HG03060 (cell line): ENCODE data around the gene ZNRF1.

Experiments used
- ATAC-seq: cut with Tn5 transposase; IDR thresholded peaks from one replicate; pipeline ENCODE4 v1.9.1; 2021; ENCODE audit warnings: low read depth, moderate number of reproducible peaks; ENCODE audit not compliant: unreplicated experiment

The ZNRF1 gene

DNA sequence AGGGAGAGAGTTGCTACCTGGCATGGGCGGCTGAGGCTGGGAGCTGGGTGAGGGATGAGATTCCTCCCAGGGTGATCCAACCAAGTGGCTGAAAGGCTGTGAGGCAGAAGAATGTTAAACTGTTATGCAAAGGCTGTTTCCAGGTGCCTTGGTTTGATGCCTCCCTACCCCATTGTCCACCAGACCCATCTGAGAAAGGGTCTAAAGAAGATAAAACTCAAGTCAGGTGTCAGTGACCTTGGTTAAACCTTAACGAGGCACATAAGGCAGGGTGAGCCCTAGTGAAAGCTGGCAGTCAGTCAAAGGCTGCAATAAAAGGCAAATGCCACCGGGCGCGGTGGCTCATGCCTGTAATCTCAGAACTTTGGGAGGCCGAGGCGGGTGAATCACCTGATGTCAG, 94.0 kb downstream of the ZNRF1 start:
- ATAC-seq: no peak

DNA sequence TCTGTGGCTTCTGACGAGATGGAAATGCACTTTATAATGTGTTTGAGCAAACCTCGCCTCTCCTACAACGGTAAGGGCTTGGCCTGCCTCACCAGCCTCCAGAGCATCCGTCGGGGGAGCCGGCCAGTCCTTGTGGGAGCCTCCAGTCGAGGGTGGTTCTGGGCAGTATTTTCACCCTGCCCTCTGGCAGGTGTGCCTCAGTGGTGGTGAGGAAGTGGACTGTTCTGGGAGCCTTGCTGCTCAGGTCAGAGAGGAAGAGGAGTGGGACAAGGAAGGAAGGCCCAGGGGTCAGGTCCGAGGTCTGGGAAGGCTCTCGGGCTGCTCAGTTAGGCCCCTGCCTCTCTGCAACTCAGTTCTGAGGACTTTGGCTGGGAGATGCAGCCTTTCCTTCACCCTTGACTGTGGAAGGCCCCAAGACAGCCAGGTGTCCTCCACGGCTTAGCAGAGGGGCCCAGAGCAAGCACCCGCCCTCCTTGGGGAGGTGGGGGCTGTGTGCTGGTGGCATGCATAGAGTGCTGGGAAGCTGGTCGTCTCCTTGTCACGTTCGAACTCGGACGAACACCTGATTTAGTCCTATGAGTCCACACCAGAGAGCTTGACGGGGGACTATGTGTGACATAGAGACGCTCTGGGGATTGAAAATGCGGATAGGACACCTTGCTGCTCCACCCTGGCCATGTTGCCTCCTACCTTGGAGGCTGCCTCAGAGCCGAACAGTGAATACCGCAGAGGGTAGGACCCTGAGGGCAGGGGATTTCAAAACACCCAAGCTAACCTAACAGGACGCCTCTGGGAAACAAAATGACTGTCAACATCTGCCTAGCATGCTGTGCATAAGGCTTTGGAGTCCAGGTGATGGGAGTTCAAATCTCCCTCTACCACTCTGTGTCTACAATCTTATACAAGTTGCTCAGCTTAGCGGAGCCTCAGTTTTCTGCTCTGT, 95.0 kb downstream of the ZNRF1 start:
- no peak for ATAC-seq

DNA sequence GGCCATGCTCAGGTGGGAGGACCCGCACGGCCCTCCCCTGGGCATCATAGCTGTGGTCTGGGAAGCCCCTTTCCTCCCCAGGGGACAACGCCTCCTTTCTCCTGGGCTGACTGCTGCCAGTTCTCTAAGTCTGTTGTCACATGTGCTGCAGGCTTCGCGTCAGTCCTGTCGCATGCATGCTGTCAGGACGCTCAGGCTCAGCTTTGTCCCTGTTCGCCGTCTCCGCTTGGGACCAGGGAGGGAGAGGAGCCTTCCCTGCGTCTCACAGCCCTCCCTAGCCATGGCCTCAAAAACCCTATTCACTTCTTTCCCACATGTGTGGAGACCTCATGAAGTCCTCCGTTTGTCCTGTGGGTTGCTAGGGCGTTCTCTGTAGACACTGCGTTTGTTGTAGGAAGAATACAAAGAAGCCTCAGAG, 96.4 kb downstream of the ZNRF1 start:
- ATAC-seq: no peak

DNA sequence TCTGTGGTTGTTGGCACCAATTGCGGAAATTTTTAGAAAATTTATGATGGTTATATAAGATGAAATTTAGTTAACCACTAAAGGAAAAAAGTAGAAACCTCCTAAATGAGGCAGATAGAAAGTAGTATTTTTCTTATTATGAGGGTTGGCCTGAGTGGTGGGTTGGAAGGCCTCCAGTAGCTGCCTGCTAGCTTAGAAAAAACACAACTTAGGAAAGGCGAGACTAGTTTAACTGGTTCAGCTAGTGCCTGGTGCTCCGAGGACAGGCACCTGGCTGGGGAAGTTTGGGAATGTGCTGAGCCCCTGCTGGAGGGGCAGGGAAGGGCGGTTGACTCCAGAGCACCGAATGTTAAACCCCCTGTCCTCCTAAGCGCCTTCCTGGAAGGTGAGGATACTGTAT, 97.8 kb downstream of the ZNRF1 start:
- no peak for ATAC-seq

DNA sequence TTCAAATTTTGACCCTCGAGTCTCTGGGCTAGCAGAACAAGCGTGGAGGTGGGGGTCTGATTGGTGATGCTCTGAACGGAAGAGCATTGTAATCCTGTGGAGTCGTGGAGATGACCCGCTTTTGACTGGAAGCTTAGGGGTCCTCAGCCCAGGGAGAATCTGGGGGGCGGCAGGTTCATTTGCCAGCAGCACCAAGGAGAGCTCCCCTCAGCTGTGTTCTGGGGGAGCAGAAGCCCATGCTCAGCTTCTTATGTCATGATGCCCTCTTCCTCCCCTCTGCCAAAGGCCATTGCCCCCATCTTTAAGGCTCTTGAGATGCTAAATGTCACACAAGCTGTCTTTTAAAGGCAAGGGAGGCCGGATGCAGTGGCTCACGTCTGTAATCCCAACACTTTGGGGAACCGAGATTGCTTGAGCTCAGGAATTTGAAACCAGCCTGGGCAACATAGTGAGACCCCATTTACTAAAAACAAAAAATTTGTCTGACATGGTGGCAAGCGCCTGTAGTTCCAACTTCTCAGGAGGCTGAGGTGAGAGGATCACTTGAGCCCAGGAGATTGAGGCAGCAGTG, 98.5 kb downstream of the ZNRF1 start:
- ATAC-seq: no peak

DNA sequence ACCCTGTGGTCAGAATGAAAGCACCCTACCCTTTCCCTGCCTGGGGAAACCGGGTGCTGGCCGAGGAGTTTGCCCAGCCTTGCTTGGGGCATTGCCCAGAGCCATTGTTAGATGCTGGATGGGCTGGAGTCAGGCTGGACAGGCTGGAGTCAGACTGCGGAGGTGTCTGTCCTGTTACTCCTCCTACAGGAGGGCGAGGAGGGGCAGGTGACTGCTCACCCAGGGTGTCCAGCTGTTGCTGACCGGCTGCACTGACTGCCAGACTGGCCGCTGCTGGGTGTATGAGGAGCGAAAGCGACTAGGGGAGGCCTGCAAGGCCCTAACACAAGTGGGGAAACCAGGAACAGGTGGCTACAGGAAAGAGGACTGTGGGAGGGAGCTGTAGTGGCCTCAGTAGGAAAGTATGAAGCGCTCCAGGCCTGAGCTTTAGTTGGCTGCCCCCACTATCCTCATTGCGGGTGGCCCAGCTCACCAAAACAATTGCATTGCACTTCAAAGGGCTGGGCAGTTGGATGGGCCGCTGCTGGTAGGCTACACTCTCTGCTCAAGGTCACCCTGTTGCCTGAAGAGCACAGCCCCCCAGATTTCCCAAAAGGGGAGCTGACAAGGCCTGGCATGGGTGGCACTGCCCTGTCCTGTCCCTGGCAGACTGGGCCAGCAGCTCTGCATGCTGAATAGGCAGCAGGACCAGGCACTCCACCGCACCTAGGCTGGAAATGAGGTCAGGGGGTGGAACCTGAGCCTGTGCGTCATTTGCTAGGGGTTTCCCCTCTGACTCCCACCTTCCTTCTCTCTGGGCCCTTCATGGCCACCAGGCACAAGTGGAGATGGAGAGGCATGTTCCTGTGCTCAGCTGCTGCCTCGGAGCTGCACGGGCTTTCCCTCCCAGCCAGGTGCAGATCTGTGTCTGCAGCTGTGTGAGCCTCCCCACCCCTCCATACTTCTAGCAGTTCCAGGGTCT, 99.4 kb downstream of the ZNRF1 start:
- ATAC-seq: no peak

DNA sequence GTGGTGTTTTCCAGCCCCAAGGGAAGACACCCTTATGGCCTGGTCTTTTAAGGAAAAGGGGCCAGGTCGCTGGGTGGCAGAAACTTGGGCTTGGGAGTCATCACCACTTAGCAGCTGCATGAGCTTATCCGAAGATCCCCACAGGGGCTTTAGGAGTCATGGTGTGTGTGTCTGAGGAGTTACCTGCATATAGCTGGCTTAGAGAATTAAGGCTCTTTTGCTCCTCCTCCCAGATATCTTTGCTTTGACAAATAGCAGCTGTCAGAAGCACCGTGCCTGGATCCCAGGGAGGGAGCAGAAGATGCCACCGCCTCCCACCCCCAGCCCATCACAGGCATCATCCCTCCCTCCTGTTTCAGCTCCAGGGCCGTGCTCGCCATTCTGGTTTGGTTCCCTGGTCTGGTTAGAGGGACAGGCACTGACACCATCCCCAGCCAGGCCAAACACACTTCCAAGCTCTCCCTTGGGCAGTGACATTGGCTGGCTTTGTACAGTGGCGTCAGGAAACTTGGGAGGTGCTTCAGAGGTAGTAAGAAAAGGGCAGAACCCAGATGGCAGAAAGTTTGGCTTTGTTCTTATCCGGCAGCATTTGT, 100.3 kb downstream of the ZNRF1 start:
- ATAC-seq: no peak

DNA sequence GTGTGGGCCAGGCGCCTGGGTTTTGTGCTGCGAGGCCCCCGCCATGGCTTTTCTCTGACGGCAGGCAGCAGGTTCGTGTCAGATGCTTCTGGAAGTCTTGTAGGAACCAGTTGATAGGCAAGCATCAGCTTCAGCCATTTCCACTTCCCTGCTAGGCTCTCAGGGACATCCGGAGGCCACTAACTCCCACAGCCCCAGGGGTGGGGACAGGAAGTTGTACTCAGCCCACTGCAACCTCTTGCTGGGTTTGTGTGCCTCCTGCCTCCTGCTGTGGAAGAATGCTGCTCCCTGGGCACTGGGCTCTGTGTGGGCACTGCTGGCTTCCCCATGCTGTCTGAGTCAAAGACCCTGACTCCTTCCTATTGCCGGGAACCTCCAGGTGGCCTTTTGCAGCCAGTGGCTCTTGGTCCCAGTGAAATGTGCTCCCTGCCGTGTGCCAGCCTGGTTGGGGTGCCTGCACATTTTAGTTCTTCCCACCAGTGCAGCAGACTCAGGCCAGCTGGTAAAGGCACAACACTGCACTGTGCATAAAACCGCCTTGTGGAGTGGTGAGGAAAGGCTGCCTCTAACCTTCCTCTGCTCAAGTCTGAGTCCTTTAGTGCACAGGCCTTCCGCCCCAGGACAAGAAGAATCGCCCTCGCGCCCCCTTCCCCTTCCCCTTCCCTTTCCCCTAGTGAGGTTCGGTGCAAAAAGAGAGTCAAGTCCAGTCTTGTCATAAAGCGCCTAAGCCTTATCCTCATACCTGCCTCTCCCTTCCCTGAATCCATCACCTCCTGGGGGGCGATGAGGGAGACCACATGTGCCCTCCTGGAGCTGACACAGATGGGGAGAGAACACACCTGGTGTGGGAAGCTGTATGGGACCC, 101.1 kb downstream of the ZNRF1 start:
- no peak for ATAC-seq

DNA sequence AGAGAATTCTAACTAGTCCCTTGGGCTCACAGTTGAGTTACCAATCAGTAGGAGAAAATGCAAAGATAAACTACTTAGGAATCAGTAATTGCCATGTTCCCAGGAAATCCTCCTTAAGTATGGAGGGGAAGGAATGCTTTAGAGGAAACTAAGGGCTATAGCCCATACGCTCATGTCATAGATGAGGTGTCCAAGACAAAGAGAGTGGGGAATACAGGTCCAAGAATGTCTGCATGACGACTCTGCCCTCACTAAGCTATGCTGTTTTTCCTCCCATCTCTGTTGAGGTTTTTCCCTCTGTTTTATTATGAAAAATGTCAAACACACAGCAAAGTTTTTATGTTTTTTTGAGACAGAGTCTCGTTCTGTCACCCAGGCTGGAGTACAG, 101.8 kb downstream of the ZNRF1 start:
- ATAC-seq: no peak

DNA sequence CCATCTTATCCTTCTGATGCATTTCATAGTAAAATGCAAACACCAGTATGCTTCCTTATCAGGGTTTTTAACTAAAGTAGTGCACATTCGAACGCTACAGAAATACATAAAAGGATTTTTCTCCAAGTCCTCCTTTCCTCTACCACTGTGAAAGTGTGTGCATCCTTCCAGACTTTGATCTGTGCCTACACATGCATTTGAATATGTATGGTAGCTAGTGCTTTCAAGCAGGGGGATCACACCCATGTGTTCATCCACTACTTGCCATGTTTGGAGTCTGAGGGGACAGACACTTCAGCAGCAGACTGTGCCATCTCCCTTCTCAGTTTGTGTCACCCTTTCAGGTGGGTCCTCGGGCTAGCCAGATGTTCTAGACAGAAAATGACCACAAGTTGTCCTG, 102.8 kb downstream of the ZNRF1 start:
- no peak for ATAC-seq

DNA sequence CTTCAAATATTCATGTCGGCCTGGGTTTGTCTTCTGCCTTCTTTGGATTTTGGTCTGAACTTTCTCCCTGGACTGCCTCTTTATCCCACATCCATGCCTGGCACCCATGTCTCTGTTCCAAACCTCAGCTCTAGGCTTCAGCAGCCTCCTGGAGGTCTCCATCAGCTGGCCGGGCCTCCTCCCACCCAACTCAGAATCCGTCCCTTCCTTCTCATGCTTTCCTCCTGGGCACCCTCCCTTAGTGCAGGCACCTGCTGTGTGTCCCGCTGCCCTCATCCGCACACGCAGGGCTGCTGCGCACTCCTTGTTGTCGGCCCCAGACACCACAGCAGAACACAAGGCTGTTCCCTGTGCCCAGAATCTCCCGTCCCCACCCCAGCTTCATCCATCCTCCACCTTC, 103.8 kb downstream of the ZNRF1 start:
- ATAC-seq: no peak

DNA sequence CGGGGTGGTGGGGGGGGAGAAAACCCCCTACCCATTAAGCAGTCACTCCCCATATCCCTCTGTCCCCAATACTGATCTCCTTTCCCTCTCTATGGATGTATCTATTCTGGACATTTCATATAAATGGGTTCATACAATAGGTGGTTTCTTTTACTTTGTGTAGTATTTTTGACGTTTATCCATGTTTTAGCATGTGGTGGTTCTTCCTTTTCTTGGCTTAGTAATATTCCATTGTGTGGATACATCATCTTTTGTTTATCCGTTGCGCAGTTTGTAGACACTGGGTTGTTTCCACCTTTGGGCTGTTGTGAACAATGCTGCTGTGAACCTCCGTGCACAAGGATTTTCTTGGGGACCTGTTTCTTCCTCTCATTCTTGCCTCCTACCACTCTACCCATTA, 105.2 kb downstream of the ZNRF1 start:
- ATAC-seq: no peak

DNA sequence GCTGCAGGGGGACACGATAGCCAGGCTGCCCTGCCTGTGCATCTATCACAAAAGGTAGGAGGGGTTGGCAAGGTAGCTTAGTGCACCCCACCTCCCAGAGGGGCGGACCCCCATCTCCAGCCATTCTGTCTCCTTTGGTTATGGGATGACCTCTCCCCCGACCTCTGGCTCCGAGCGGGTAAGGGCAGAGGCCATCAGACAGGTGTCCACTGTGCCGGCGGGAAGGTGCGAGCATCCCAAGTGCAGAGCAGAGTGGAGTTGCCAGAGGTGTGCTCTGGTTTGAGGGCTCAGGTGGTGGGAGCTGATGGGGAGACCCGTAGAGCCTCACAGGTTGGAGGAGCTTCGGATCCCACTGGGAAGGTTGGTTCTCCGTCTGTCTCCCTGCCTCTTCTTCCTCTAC, 106.0 kb downstream of the ZNRF1 start:
- no peak for ATAC-seq

DNA sequence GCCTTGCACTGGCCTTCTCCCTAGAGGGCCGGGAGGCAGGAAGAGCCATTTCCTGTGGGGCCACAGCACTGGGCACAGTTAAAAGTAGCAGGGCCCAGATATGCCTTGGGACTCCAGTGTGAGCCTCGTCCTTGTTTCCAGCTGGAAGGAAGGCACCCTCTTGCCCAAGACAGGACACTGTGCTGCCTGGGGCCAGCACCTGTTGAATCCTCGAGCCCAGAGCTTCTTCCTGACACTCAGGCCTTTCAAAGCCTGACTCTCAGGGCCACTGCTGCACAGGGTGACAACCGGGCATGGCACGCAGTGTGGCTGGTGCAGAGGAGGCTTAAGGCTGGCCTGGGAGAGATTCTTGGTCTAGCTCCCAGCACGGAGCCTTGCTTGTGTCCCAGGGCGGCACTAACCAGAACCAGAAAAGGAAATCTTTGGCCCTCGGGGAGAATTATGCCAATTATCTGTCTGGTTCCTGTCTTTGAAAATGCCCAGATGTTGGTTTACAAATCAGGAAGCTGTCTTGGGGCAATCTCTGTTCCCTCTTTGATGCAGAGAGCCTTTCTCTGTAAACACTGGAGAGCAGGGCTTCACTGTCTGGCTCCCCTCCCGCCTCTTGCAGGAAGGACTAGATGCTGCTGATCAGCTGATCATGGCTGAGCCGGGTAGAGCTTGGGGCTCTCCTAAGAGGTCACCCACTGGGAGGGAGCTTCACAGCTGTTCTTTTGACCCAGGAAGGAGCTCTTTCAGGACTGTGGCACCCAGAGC, 106.7 kb downstream of the ZNRF1 start:
- ATAC-seq: no peak

DNA sequence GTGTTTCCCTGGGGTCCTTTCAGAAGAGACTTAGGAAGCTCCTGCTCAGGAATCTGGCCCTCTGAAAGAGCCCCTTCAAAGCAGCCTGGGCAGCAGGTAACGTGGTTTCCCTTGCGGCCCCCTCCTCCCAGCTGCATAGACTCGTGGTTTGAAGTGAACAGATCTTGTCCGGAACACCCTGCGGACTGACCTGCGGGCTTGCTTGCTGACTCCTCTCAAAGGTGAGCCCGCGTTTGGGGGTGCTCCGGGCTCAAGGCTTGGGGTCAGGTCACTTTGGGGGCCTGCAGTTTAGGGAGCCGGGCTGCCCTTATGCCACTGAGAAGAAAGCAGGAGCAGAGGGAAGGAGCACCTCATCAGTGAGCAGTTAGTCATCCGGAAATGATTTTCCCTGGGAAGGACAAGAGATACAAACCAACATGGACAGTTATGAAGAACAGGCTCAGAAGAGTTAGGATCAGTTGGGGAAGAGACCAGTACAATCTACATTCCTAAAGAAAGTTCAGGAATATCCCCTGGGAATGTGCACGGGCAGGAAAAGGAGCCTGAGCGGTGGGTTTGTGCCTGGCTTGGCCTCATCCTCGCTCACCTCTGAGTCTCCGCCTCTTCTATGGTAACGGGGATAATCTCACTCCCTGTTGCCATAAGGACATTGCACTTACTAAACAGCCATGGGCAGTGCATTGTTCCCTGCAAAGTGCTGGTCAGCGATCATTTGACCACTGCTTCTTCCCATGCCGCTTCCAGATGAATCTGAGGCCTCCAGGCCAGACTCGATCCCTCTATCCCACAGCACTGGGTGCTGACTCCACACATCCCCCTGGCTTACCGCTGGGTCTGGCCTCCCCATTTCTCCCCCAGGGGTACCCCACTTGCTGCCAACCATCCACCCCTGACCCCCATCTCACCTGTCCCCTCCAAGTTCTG, 107.8 kb downstream of the ZNRF1 start:
- ATAC-seq: no peak

DNA sequence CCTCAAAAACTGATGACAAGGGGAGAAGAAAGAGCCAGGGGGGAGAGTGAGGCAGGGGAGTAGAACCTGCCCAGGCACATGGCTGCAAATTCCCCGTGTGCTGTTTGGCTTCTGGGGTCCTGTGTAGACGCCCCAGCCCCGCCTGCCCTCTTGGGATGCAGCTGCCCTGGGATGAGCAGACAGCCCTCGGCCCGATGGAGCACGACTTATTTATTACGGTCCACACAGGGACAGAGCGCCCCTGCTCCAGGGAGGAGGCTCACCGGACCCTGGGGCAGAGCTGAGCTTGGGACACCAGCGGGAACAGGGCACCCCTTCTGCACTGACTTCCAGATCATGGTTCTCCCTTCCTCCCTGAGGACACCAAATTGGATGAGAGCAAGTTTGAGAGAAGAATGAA, 108.7 kb downstream of the ZNRF1 start:
- no peak for ATAC-seq

DNA sequence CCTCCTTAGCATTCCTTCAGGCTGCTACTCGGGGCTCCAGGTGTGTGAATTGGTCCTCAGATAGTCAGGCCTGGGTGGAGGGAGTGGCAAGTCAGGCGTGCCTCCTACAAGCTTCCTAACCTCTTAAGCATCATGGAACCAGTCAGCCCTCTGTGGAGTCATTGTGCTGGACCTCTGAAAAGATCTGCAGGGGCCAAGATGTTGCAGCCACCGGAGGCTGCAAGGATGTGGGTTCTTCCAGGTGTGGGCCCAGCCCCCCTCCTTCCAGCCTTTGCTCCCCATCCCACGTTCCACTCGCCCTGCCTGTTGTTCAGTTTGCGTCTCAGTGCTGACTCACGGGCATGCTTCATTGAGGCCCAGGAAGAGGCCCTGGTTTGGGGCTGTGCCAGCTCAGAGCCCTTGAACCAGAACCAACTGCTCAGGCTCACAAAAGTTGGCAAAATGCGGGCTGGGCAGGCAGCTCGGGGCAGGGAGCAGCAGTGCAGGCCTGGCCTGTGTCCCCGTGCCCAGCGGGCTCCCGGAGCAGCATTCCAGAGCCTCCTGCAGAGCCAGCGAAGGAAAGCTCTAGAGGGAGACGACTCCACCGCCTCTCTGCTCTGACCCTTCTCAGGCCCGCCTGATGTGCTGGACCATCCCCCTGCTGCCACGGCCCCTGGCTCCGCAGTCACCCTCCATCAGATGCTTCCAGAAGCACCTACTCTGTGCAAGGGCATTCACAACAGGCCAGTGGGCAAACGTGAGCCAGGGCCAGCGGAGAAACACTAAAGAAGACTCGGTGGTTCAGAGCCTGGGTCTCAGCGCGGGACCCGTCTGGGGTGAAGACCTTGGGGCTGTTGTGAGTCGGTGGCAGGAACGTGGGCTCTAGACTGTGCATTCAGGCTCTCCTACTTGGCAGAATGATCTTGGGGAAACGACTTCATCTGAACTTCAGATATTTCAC, 110.2 kb downstream of the ZNRF1 start:
- ATAC-seq: no peak
